PC-9 (cell line): Measurements from ENCODE around the gene FBXO41. TPM values are rescaled to one million over a fixed set of nuclear protein-coding genes. Genes with fewer than 3 reads are reported as not detected.

ENCODE experiments used
- BruUV-seq: library from RNA; stranded (reverse); fragments of 400-500 nt; replicated peaks from 2 replicates; lab custom pipeline; 2021; lab: Mats Ljungman, UMichigan
- CTCF ChIA-PET: fragments of 300-600 bp; sonication (Branson Sonifier 250); formaldehyde crosslinking; loops from one replicate; lab custom pipeline; 2022; ENCODE audit warnings: antibody characterized with exemption; lab: Charles Lee
- POLR2A ChIA-PET: fragments of 300-600 bp; sonication (Branson Sonifier 250); formaldehyde crosslinking; loops from one replicate; lab custom pipeline; 2022; ENCODE audit warnings: antibody characterized with exemption; ENCODE audit not compliant: unreplicated experiment; lab: Charles Lee
- DNase-seq, 2 experiments: peaks; one replicate each; pipeline versions ENCODE4 v3.0.0 to v3.0.0-alpha.2; 2015 to 2022; ENCODE audit warnings: mixed read lengths in 1 of 2
- H2AFZ ChIP-seq: fragments of 200-600 bp; sonication (generic); 2 replicates; pipeline ENCODE4 v1.8.1; 2017; ENCODE audit warnings: antibody characterized with exemption
- H3F3A ChIP-seq: fragments of 200-600 bp; sonication (generic); 2 replicates; pipeline ENCODE4 v1.8.1; 2017; ENCODE audit warnings: antibody characterized with exemption, mild to moderate bottlenecking, low read depth; ENCODE audit not compliant: insufficient read depth
- H3K27ac ChIP-seq: fragments of 200-600 bp; sonication (generic); 2 replicates; pipeline ENCODE4 v1.6.1; 2016; ENCODE audit warnings: mixed run types
- H3K27me3 ChIP-seq: fragments of 200-600 bp; sonication (generic); 2 replicates; pipeline ENCODE4 v1.6.1; 2016; ENCODE audit warnings: low read depth, mixed run types; ENCODE audit not compliant: insufficient read depth
- H3K36me3 ChIP-seq: fragments of 200-600 bp; sonication (generic); 2 replicates; pipeline ENCODE4 v1.6.1; 2016; ENCODE audit warnings: low read depth, mixed run types
- H3K4me1 ChIP-seq: fragments of 200-600 bp; sonication (generic); replicated peaks from 2 replicates; pipeline ENCODE4 v1.6.1; 2016; ENCODE audit warnings: mixed run types; ENCODE audit not compliant: insufficient read depth
- H3K4me2 ChIP-seq: fragments of 200-600 bp; sonication (generic); 2 replicates; pipeline ENCODE4 v1.6.1; 2017; ENCODE audit warnings: mixed run types
- H3K4me3 ChIP-seq: fragments of 200-600 bp; sonication (generic); 2 replicates; pipeline ENCODE4 v1.6.1; 2016; ENCODE audit warnings: mixed run types
- H3K79me2 ChIP-seq: fragments of 200-600 bp; sonication (generic); 2 replicates; pipeline ENCODE4 v1.6.1; 2017; ENCODE audit warnings: low read depth, mixed run types
- H3K9me2 ChIP-seq: fragments of 200-600 bp; sonication (generic); 2 replicates; pipeline ENCODE4 v1.8.1; 2017; ENCODE audit warnings: mild to moderate bottlenecking; ENCODE audit not compliant: insufficient read depth
- H3K9me3 ChIP-seq: fragments of 200-600 bp; sonication (generic); 2 replicates; pipeline ENCODE4 v1.8.1; 2016; ENCODE audit warnings: low read depth; ENCODE audit not compliant: insufficient read depth
- H4K20me1 ChIP-seq: fragments of 200-600 bp; sonication (generic); 2 replicates; pipeline ENCODE4 v1.8.1; 2017; ENCODE audit not compliant: insufficient read depth
- EZH2 ChIP-seq: fragments of 200-600 bp; sonication (generic); IDR thresholded peaks from 2 replicates; pipeline ENCODE4 v1.8.0; 2017; ENCODE audit warnings: antibody characterized with exemption, low read depth
- intact Hi-C: fragments of 100-400 bp; cut with micrococcal nuclease; formaldehyde crosslinking; loops from one replicate; pipeline ENCODE4 v1.10.0; 2022; ENCODE audit not compliant: unreplicated experiment
- total RNA-seq: library from RNA; stranded (reverse); gene quantifications from 2 replicates; pipeline ENCODE4 v1.2.3, GENCODE V29; 2021
- TF ChIP-seq, protein P1 (sequence below): fragments of 200-600 bp; sonication (generic); conservative IDR thresholded peaks from 2 replicates; pipeline ENCODE4 v1.6.1; 2017; ENCODE audit warnings: mixed run types, antibody characterized with exemption, mild to moderate bottlenecking, moderate library complexity

The FBXO41 gene
- total RNA-seq, 1 experiment from 2014 or later, result 16.4 TPM

DNA sequence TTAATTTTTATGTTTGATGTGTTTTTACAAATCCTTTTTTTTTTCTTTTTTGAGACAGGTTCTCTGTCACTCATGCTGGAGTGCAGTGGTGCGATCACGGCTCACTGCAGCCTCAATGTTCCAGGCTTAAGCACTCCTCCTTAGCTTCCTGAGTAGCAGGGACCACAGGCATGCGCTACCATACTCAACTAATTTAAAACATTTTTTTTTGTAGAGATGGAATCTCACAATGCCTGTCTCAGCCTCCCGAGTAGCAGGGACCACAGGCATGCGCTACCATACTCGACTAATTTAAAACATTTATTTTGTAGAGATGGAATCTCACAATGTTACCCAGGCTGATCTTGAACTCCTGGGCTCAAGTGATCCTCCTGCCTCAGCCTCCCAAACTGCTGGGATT lies 78.7 kb downstream of the FBXO41 start:
- H3K36me3 ChIP-seq, result no peaks in the 10 kb centered on the region
- no TSS peak for BruUV-seq
- H3K4me1 ChIP-seq, result peaks cover 5% of the 10 kb centered on the region; the same call in 1 of the 2 replicates
- TF ChIP-seq, protein P1, sequence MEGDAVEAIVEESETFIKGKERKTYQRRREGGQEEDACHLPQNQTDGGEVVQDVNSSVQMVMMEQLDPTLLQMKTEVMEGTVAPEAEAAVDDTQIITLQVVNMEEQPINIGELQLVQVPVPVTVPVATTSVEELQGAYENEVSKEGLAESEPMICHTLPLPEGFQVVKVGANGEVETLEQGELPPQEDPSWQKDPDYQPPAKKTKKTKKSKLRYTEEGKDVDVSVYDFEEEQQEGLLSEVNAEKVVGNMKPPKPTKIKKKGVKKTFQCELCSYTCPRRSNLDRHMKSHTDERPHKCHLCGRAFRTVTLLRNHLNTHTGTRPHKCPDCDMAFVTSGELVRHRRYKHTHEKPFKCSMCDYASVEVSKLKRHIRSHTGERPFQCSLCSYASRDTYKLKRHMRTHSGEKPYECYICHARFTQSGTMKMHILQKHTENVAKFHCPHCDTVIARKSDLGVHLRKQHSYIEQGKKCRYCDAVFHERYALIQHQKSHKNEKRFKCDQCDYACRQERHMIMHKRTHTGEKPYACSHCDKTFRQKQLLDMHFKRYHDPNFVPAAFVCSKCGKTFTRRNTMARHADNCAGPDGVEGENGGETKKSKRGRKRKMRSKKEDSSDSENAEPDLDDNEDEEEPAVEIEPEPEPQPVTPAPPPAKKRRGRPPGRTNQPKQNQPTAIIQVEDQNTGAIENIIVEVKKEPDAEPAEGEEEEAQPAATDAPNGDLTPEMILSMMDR, result no peak
- TF ChIP-seq EZH2, result no peak
- intact Hi-C loops, result no loop called here
- H2AFZ ChIP-seq, result no peak overlapping the region
- POLR2A ChIA-PET, result no interaction called here
- no peaks in the 10 kb centered on the region for H3K9me3 ChIP-seq
- H3F3A ChIP-seq, result peaks cover 5% of the 10 kb centered on the region; the same call in 1 of the 2 replicates
- no peaks in the 10 kb centered on the region for H3K79me2 ChIP-seq
- DNase-seq, result no peak
- H3K4me2 ChIP-seq, result no peak overlapping the region
- H3K27ac ChIP-seq, result no peak overlapping the region
- H3K4me3 ChIP-seq, result no peak overlapping the region
- H4K20me1 ChIP-seq, result no peaks in the 10 kb centered on the region
- H3K27me3 ChIP-seq, result no peaks in the 10 kb centered on the region
- H3K9me2 ChIP-seq, result no peaks in the 10 kb centered on the region
- CTCF ChIA-PET, result no interaction called here

Other genes starting within 250 kb of the FBXO41 start
- gene SFXN5, start 212.8 kb downstream of the FBXO41 start, total RNA-seq, result 12.5 and 15.2 TPM in 2 replicates
- 24.4 and 25.0 TPM in 2 replicates for gene RAB11FIP5, start 171.5 kb downstream of the FBXO41 start, total RNA-seq
- gene NOTO, start 81.9 kb downstream of the FBXO41 start, total RNA-seq, result not detected in 2 replicates
- 28.3 and 32.0 TPM in 2 replicates for gene SMYD5, start 70.2 kb downstream of the FBXO41 start, total RNA-seq
- gene PRADC1, start 51.2 kb downstream of the FBXO41 start, total RNA-seq, result 8.9 and 9.4 TPM in 2 replicates
- gene CCT7, start 50.2 kb downstream of the FBXO41 start, total RNA-seq, result 295 and 319 TPM in 2 replicates
- not detected in 2 replicates for gene EGR4, start 9.1 kb upstream of the FBXO41 start, total RNA-seq
- 14.7 and 16.7 TPM in 2 replicates for gene ALMS1, start 101.4 kb upstream of the FBXO41 start, total RNA-seq